ENCODE results near the gene MAN1B1. TPM values are rescaled to one million over a fixed set of nuclear protein-coding genes. Genes with fewer than 3 reads are reported as not detected.
A peak's percentile ranks its signal among the peaks of the same experiment; 100 is the strongest.
"Not testable (repeated sequence)": the region's sequence is repeated elsewhere in the genome, so short reads cannot be mapped to it uniquely, and the experiment has no call there.

Gene MAN1B1
- polyA plus RNA-seq, 2 of the 4 experiments (the other 2 are of a cell fraction), result 31.7 to 48.6 TPM

DNA sequence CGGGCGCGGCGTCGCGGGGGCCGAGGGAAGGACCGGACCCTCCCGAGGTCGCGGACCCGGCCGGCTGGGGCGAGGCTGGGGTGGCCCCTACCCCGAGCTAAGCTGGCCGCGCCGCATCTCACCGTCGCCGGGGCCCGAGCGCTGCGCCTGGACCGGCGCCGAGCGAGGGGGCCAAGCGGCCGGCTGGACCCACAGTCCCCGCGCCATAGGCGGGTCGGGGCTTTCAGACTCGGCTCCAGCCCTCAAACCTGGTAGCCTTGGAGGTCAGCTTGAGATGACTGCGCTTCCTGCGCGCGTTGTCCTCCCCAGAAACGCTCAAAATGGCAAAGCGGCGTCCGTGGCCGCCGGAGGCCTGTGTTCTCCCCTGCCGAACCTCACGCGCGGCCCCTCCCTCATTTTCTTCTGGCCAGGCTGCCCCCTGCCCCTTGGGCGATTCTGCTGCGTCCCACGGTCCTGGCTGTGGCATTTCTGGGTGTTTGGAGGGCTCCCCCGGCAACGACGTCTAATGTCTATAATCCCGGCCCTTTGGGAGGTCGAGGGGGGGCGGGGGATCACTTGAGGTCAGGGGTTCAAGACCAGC is 43.5 kb downstream of the MAN1B1 start:
- CTCF ChIA-PET, result interaction anchor here (1.0 to 3.4 kb wide), 15 partner anchors 8 to 110 kb away, joined by 3 to 16 read pairs (median 4); partner anchors contain the start of genes ANAPC2, RNF224, SSNA1 and TUBB4B
- POLR2A ChIA-PET, result interaction anchor here (0.7 to 2.2 kb wide), 20 partner anchors 9 to 126 kb away, joined by 3 to 23 read pairs (median 5); partner anchors contain the start of genes ANAPC2, GRIN1, LRRC26 and MAN1B1
- H3K4me3 ChIP-seq, result peak overlapping the region; percentile 94
- H3K4me2 ChIP-seq, result peak overlapping the region; percentile 89
- FAIRE-seq (no peak), DNase-seq (ENCODE audit: low read depth in 1 of 2, low spot score in 1 of 2) (no peak), ATAC-seq (peak; percentile 44 to 56)
- WGBS (ENCODE audit: missing lambda C conversion rate), result 8% methylated on average over 24 of the region's 58 CpGs
- no peaks in the 10 kb centered on the region for H3K9me3 ChIP-seq
- peak; percentile 40; the same call in 1 of the 2 replicates for TF ChIP-seq PHF8 (IDR thresholded peaks at IDR 0.05; ENCODE audit: borderline replicate concordance, low read depth)
- 0 out of 2 replicates have a peak, but pooled peaks have one; percentile 33 for TF ChIP-seq TFCP2L1 (CRISPR knock-in tag; IDR thresholded peaks at IDR 0.05)
- no peak for TF ChIP-seq BCL3 (IDR thresholded peaks at IDR 0.05)
- TF ChIP-seq KDM1A (IDR thresholded peaks at IDR 0.05; ENCODE audit: low read depth), result no peak
- TF ChIP-seq GATA3 (IDR thresholded peaks at IDR 0.05; ENCODE audit: borderline replicate concordance), result no peak
- H3K27ac ChIP-seq, result peak overlapping the region; percentile 98
- H3K4me1 ChIP-seq, result peaks cover 21% of the 10 kb centered on the region

- no peak for FAIRE-seq
- CTCF ChIA-PET, result interaction anchor here (0.6 to 2.9 kb wide), 5 partner anchors 34 to 102 kb away, joined by 3 to 8 read pairs (median 4); no protein-coding TSS in a partner anchor
- POLR2A ChIA-PET, result no interaction called here
These were observed 47.4 kb downstream of the MAN1B1 start for GRCh38 chr9:137134191-137134590.

GRCh38 chr9:137135154-137135553 is 48.4 kb downstream of the MAN1B1 start:
- H3K27ac ChIP-seq; FAIRE-seq; H3K9me3 ChIP-seq; POLR2A ChIA-PET; H3K4me1 ChIP-seq; H3K4me3 ChIP-seq; H3K4me2 ChIP-seq; DNase-seq (ENCODE audit: low read depth in 1 of 2, low spot score in 1 of 2); ATAC-seq; TF ChIP-seq FOSL2 (IDR thresholded peaks at IDR 0.05): not testable (repeated sequence)
- WGBS (ENCODE audit: missing lambda C conversion rate), result 47% methylated on average over 8 of the region's 9 CpGs
- TF ChIP-seq FOSL2 (CRISPR knock-in tag; IDR thresholded peaks at IDR 0.05), result peak; percentile 45; the same call in 1 of the 2 replicates
- CTCF ChIA-PET, result interaction anchor here (0.6 to 1.3 kb wide), 3 partner anchors 33 to 444 kb away, joined by 3 read pairs; no protein-coding TSS in a partner anchor

More at GRCh38 chr9:137134191-137134590, 47.4 kb downstream of the MAN1B1 start:
- Histone ChIP-seq H3K4me1 (peaks cover 10% of the 10 kb centered on the region; the same call in 1 of the 3 replicates), H3K9me3 (no peaks in the 10 kb centered on the region), H3K27ac (no peak overlapping the region), H3K4me3 (no peak overlapping the region), H3K4me2 (no peak overlapping the region)
- TF ChIP-seq RAD21 (conservative IDR thresholded peaks at IDR 0.05 in 1 of 2, IDR thresholded peaks at IDR 0.05 in 1 of 2), result no peak
- no peak for TF ChIP-seq ZC3H11A (IDR thresholded peaks at IDR 0.05)
- TF ChIP-seq NR3C1 (IDR thresholded peaks at IDR 0.05), result no peak
- TF ChIP-seq HOXB5 (CRISPR knock-in tag; IDR thresholded peaks at IDR 0.05), result no peak
- no peak for TF ChIP-seq KDM1A (IDR thresholded peaks at IDR 0.05; ENCODE audit: low read depth)
- TF ChIP-seq, protein P1, sequence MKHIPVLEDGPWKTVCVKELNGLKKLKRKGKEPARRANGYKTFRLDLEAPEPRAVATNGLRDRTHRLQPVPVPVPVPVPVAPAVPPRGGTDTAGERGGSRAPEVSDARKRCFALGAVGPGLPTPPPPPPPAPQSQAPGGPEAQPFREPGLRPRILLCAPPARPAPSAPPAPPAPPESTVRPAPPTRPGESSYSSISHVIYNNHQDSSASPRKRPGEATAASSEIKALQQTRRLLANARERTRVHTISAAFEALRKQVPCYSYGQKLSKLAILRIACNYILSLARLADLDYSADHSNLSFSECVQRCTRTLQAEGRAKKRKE (CRISPR knock-in tag; IDR thresholded peaks at IDR 0.05; ENCODE audit: low read depth), result no peak
- TF ChIP-seq CEBPB (IDR thresholded peaks at IDR 0.05), result no peak
- no peak for TF ChIP-seq KDM5A (IDR thresholded peaks at IDR 0.05)
- ATAC-seq (no peak), DNase-seq (ENCODE audit: low read depth in 1 of 2, low spot score in 1 of 2) (no peak)
- WGBS (ENCODE audit: missing lambda C conversion rate), result 47% methylated on average over 4 of the region's 4 CpGs

GRCh38 chr9:137136261-137136880 is 49.6 kb downstream of the MAN1B1 start:
- H3K4me3 ChIP-seq, result no peak overlapping the region
- TF ChIP-seq, protein P1 (CRISPR knock-in tag; IDR thresholded peaks at IDR 0.05; ENCODE audit: low read depth), result no peak
- no peak for TF ChIP-seq KDM1A (IDR thresholded peaks at IDR 0.05; ENCODE audit: low read depth)
- no peak for TF ChIP-seq FOSL2 (IDR thresholded peaks at IDR 0.05)
- TF ChIP-seq FOSL2 (CRISPR knock-in tag; IDR thresholded peaks at IDR 0.05), result no peak
- no peak for TF ChIP-seq JUN (IDR thresholded peaks at IDR 0.05)
- TF ChIP-seq HOXA7 (CRISPR knock-in tag; IDR thresholded peaks at IDR 0.05), result no peak
- TF ChIP-seq RARB (CRISPR knock-in tag; IDR thresholded peaks at IDR 0.05), result no peak
- no peak for TF ChIP-seq ELK1 (IDR thresholded peaks at IDR 0.05; ENCODE audit: low read depth, low read length)
- no peak for TF ChIP-seq HEYL (CRISPR knock-in tag; IDR thresholded peaks at IDR 0.05)
- no peak for TF ChIP-seq KDM5A (IDR thresholded peaks at IDR 0.05)
- TF ChIP-seq, protein P2, sequence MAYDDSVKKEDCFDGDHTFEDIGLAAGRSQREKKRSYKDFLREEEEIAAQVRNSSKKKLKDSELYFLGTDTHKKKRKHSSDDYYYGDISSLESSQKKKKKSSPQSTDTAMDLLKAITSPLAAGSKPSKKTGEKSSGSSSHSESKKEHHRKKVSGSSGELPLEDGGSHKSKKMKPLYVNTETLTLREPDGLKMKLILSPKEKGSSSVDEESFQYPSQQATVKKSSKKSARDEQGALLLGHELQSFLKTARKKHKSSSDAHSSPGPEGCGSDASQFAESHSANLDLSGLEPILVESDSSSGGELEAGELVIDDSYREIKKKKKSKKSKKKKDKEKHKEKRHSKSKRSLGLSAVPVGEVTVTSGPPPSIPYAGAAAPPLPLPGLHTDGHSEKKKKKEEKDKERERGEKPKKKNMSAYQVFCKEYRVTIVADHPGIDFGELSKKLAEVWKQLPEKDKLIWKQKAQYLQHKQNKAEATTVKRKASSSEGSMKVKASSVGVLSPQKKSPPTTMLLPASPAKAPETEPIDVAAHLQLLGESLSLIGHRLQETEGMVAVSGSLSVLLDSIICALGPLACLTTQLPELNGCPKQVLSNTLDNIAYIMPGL (CRISPR knock-in tag; IDR thresholded peaks at IDR 0.05; ENCODE audit: borderline replicate concordance), result no peak
- no peak for TF ChIP-seq GATA3 (IDR thresholded peaks at IDR 0.05; ENCODE audit: borderline replicate concordance)
- TF ChIP-seq CEBPB (IDR thresholded peaks at IDR 0.05), result no peak
- no peak for TF ChIP-seq NPAS2 (CRISPR knock-in tag; IDR thresholded peaks at IDR 0.05; ENCODE audit: borderline replicate concordance)

More at GRCh38 chr9:137136261-137136880, 49.6 kb downstream of the MAN1B1 start:
- H3K4me1 ChIP-seq, result peaks cover 10% of the 10 kb centered on the region; the same call in 1 of the 3 replicates
- no peak overlapping the region for H3K27ac ChIP-seq
- ATAC-seq, result peak; percentile 5 to 51; a peak in 3 of 6 replicates
- DNase-seq (ENCODE audit: low read depth in 1 of 2, low spot score in 1 of 2), result no peak
- no peaks in the 10 kb centered on the region for H3K9me3 ChIP-seq
- H3K4me2 ChIP-seq, result no peak overlapping the region
- CTCF ChIA-PET, result interaction anchor here (0.6 to 2.3 kb wide), 7 partner anchors 13 to 119 kb away, joined by 3 to 9 read pairs (median 4); partner anchors contain the start of gene NELFB
- WGBS (ENCODE audit: missing lambda C conversion rate), result 65% methylated on average over 18 of the region's 27 CpGs
- POLR2A ChIA-PET, result no interaction called here
- FAIRE-seq, result no peak
